B cell (primary cell): Measurements from ENCODE around the gene PRIMPOL.

Source experiments
- CTCF ChIP-seq: fragments of 200-600 bp; IDR thresholded peaks from one replicate; pipeline ENCODE4 v1.8.0; 2022; ENCODE audit warnings: antibody characterized with exemption, mild to moderate bottlenecking
- EZH2 ChIP-seq: IDR thresholded peaks from 2 replicates; pipeline ENCODE4 v1.6.1; 2012; ENCODE audit warnings: borderline replicate concordance, low read depth, mild to moderate bottlenecking, moderate library complexity, low read length; ENCODE audit not compliant: insufficient read depth, poor library complexity, severe bottlenecking

DNA sequence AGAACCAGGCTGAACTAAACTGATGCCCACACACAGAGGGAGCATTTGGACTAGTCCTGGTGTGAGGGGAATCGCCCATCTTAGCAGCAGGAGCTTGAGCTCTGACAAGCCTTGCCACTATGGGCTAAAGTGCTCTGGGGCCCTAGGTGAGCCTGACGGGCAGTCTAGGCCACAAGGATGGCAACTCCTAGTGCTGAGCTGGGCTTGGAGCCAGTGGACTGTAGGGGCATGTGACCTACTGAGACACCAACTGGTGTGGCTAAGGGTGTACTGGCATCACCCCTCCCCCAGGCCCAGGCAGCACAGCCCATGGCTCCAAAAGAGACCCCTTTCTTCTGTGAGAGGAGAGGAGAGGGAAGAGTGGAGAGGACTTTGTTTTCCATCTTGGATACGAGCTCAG, 69.9 kb downstream of the PRIMPOL start:
- TF ChIP-seq CTCF = no peak
- TF ChIP-seq EZH2 = no peak
